CD4-positive, alpha-beta T cell (primary cell): ENCODE measurements around the gene EPB41L4B. TPM values are rescaled to one million over a fixed set of nuclear protein-coding genes. Genes with fewer than 3 reads are reported as not detected.

Source experiments
- ATAC-seq: fragments of 200-7000 bp; cut with Tn5 transposase; one replicate; pipeline ENCODE4 v1.10.0; 2022; ENCODE audit warnings: mild to moderate bottlenecking; ENCODE audit not compliant: poor library complexity
- CTCF ChIA-PET: fragments of 350-600 bp; sonication (Branson Sonifier 250); formaldehyde crosslinking; loops from one replicate; lab custom pipeline; 2021; ENCODE audit warnings: antibody characterized with exemption, inconsistent platforms; lab: Charles Lee
- POLR2A ChIA-PET: fragments of 350-600 bp; sonication (Branson Sonifier 250); formaldehyde crosslinking; loops from one replicate; lab custom pipeline; 2021; ENCODE audit warnings: antibody characterized with exemption, inconsistent platforms; lab: Charles Lee
- DNase-seq, 14 experiments: peaks; one replicate each; pipeline ENCODE4 v3.0.0-alpha.2; 2013 to 2020; ENCODE audit warnings: mixed read lengths in 2 of 14
- H3K27ac ChIP-seq, 2 donors: one replicate each; pipeline versions ENCODE4 v1.5.1 to v1.7.0; 2013; ENCODE audit warnings: low read length in 2 of 2, low read depth in 1 of 2, mild to moderate bottlenecking in 1 of 2
- H3K27me3 ChIP-seq, 2 experiments: 1 replicate in 1 of 2; 2 replicates in 1 of 2; pipeline versions ENCODE4 v1.6.1 to v1.7.0; 2013; ENCODE audit warnings: low read length in 2 of 2, control low read depth in 1 of 2, mild to moderate bottlenecking in 1 of 2, moderate library complexity in 1 of 2; ENCODE audit not compliant: insufficient read depth in 2 of 2, control insufficient read depth in 1 of 2
- H3K36me3 ChIP-seq: one replicate; pipeline ENCODE4 v1.6.1; 2013; ENCODE audit warnings: low read length, control low read depth; ENCODE audit not compliant: insufficient read depth
- H3K4me1 ChIP-seq: one replicate; pipeline ENCODE4 v1.6.1; 2013; ENCODE audit warnings: low read length, control low read depth; ENCODE audit not compliant: insufficient read depth
- H3K4me3 ChIP-seq: one replicate; pipeline ENCODE4 v1.5.1; 2013; ENCODE audit warnings: mild to moderate bottlenecking, low read length, moderate library complexity
- H3K9me3 ChIP-seq, 2 experiments: 1 replicate in 1 of 2; 2 replicates in 1 of 2; pipeline versions ENCODE4 v1.6.1 to v1.7.0; 2013; ENCODE audit warnings: low read length in 2 of 2, mild to moderate bottlenecking in 2 of 2, control low read depth in 1 of 2, moderate library complexity in 1 of 2; ENCODE audit not compliant: control insufficient read depth in 1 of 2, insufficient read depth in 1 of 2
- H3K27ac Mint-ChIP-seq: one replicate; pipeline ENCODE4 v1.8.0; 2020; ENCODE audit warnings: mixed read lengths
- H3K27me3 Mint-ChIP-seq: one replicate; pipeline ENCODE4 v1.8.0; 2021; ENCODE audit warnings: mixed read lengths
- H3K36me3 Mint-ChIP-seq: one replicate; pipeline ENCODE4 v1.8.0; 2021; ENCODE audit warnings: low read depth, mixed read lengths
- H3K4me1 Mint-ChIP-seq: one replicate; pipeline ENCODE4 v1.8.0; 2021; ENCODE audit warnings: low read depth, mixed read lengths
- H3K4me3 Mint-ChIP-seq: one replicate; pipeline ENCODE4 v1.8.0; 2020; ENCODE audit warnings: mild to moderate bottlenecking, mixed read lengths
- H3K9me3 Mint-ChIP-seq: one replicate; pipeline ENCODE4 v1.8.0; 2020; ENCODE audit warnings: mixed read lengths
- intact Hi-C, 2 experiments: fragments of 100-400 bp; cut with DNase I in 1 of 2; cut with micrococcal nuclease in 1 of 2; formaldehyde crosslinking; loops; one replicate each; pipeline versions ENCODE4 v1.15.1 to v1.9.0; 2023 to 2025; cut with DNase I, micrococcal nuclease
- total RNA-seq, 174 experiments: library from RNA in 2 of 174; stranded (reverse) in 2 of 174; gene quantifications; one replicate each; pipeline ENCODE4 v1.2.3 and lab custom pipeline; 2021 to 2026
- TF ChIP-seq, protein P1 (sequence below): fragments of 200-600 bp; IDR thresholded peaks from one replicate; pipeline ENCODE4 v1.8.0; 2022; ENCODE audit warnings: antibody characterized with exemption, mild to moderate bottlenecking

Gene EPB41L4B
- total RNA-seq, 2 experiments from 2014 or later: not detected

DNA sequence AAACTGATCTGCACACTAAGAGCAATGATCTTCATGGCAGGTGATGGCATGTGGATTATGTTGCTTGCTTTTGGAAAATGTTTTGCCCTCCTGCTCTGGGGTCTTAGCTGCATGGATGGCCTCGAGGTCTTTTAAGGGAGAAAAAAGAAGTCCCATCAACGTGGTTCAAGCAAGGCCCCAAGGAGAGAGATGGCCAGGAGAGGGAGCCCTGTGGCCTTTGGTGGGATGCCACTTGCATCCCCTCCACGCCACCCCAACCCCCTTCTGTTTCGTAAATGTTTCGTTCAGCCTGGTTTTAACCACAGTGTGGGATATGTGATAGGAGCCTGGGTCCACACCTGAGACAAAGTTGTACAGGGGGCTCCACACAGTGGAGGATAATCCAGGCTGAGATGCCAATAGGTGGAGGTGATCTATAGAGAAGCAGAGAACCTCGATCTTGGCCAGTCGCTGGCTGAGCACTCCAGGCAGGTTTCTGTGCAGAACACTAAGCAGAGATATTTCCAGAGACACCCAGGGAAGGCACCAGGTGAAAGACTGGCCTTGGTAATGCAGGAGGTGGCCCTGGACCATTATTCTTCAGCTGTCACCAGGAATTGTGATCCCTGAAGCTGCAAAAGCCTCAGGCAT, 128.0 kb downstream of the EPB41L4B start:
- H3K4me3 Mint-ChIP-seq: no peak overlapping the region
- no peaks in the 10 kb centered on the region for H3K4me1 Mint-ChIP-seq
- CTCF ChIA-PET: no interaction called here

DNA sequence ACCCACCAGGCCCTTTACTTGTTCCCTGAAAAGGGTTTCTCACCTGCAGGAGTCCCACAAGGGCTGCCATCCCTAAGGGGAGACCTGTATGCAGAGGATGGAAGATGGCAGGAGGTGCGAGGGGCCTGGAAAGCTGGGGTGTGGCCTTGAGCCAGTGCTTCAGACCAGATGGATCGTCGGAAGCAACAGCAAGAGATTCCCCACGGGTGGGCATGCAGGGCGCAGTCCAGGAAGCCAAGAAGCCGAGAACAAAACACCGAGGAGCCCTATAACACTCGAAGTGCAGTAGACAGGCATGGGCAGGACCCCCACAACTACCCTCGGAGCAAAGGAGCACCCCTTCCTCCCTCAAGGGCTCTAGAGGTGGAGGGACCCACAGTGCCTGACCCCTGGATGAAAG, 129.1 kb downstream of the EPB41L4B start:
- POLR2A ChIA-PET: no interaction called here

More for the DNA sequence above, 128.0 kb downstream of the EPB41L4B start:
- ATAC-seq (no peak), DNase-seq (no peak)
- intact Hi-C loops: no loop called here
- Histone ChIP-seq H3K27me3 (peaks cover 0 to 3% of the 10 kb centered on the region in 2 experiments), H3K4me1 (no peaks in the 10 kb centered on the region), H3K27ac (no peak overlapping the region), H3K4me3 (no peak overlapping the region), H3K36me3 (no peaks in the 10 kb centered on the region), H3K9me3 (no peaks in the 10 kb centered on the region)
- Mint-ChIP-seq H3K27me3 (no peaks in the 10 kb centered on the region), H3K9me3 (no peaks in the 10 kb centered on the region), H3K27ac (no peak overlapping the region), H3K36me3 (no peaks in the 10 kb centered on the region)
- TF ChIP-seq, protein P1, sequence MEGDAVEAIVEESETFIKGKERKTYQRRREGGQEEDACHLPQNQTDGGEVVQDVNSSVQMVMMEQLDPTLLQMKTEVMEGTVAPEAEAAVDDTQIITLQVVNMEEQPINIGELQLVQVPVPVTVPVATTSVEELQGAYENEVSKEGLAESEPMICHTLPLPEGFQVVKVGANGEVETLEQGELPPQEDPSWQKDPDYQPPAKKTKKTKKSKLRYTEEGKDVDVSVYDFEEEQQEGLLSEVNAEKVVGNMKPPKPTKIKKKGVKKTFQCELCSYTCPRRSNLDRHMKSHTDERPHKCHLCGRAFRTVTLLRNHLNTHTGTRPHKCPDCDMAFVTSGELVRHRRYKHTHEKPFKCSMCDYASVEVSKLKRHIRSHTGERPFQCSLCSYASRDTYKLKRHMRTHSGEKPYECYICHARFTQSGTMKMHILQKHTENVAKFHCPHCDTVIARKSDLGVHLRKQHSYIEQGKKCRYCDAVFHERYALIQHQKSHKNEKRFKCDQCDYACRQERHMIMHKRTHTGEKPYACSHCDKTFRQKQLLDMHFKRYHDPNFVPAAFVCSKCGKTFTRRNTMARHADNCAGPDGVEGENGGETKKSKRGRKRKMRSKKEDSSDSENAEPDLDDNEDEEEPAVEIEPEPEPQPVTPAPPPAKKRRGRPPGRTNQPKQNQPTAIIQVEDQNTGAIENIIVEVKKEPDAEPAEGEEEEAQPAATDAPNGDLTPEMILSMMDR: no peak
- POLR2A ChIA-PET: interaction anchor here (0.6 kb wide), 1 partner anchor 73 kb away, joined by 3 read pairs; no protein-coding TSS in a partner anchor

DNA sequence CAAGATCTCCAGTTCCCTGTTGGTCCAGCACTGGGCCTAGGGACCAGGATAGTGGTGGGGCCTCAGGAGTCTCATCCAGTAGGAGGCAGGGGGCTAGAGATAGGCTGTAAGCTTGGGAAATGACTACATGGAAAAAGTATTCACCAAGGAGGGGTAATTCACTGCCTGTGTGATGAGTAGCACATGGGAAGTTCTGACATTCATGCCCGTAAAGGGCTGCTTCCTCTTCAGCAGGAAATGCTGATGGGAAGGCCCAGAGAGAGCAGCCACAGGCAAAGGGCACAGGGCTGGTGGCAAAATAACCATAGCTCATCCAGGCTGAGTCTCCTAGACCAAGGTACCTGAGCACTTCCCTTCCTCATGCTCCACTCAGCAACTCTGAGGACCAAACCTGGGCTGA, 130.7 kb downstream of the EPB41L4B start:
- H3K4me3 ChIP-seq: no peak overlapping the region
- ChIA-PET CTCF (no interaction called here), POLR2A (no interaction called here)
- Mint-ChIP-seq H3K4me3 (no peak overlapping the region), H3K27me3 (peaks cover 4% of the 10 kb centered on the region), H3K4me1 (no peaks in the 10 kb centered on the region), H3K36me3 (no peaks in the 10 kb centered on the region), H3K27ac (no peak overlapping the region), H3K9me3 (no peaks in the 10 kb centered on the region)
- H3K9me3 ChIP-seq: no peaks in the 10 kb centered on the region
- H3K27me3 ChIP-seq: peaks cover 0 to 3% of the 10 kb centered on the region in 2 experiments
- H3K4me1 ChIP-seq: no peaks in the 10 kb centered on the region
- intact Hi-C loops: no loop called here
- DNase-seq (no peak), ATAC-seq (no peak)
- TF ChIP-seq, protein P1: no peak
- H3K27ac ChIP-seq: no peak overlapping the region
- no peaks in the 10 kb centered on the region for H3K36me3 ChIP-seq

More for the DNA sequence above, 129.1 kb downstream of the EPB41L4B start:
- H3K36me3 Mint-ChIP-seq: no peaks in the 10 kb centered on the region
- intact Hi-C loops: no loop called here
- no peaks in the 10 kb centered on the region for H3K9me3 Mint-ChIP-seq
- H3K4me3 ChIP-seq: no peak overlapping the region
- no peaks in the 10 kb centered on the region for H3K4me1 Mint-ChIP-seq
- no peaks in the 10 kb centered on the region for H3K9me3 ChIP-seq
- CTCF ChIA-PET: no interaction called here
- H3K4me1 ChIP-seq: no peaks in the 10 kb centered on the region
- DNase-seq (no peak), ATAC-seq (no peak)
- H3K27ac Mint-ChIP-seq: no peak overlapping the region
- H3K4me3 Mint-ChIP-seq: no peak overlapping the region
- H3K27ac ChIP-seq: no peak overlapping the region
- peaks cover 4% of the 10 kb centered on the region for H3K27me3 Mint-ChIP-seq
- peaks cover 0 to 3% of the 10 kb centered on the region in 2 experiments for H3K27me3 ChIP-seq
- no peaks in the 10 kb centered on the region for H3K36me3 ChIP-seq
- TF ChIP-seq, protein P1: no peak
